BLaER1 (cell line): ENCODE data around the gene DENND1A.

Experiments
- H3K27ac ChIP-seq: shearing (Covaris generic); formaldehyde crosslinking; 2 replicates; pipeline ENCODE4 v1.8.1; 2022
- H3K27me3 ChIP-seq: shearing (Covaris generic); formaldehyde crosslinking; 2 replicates; pipeline ENCODE4 v1.8.1; 2022
- H3K36me3 ChIP-seq: shearing (Covaris generic); formaldehyde crosslinking; 2 replicates; pipeline ENCODE4 v1.8.1; 2022
- H3K4me1 ChIP-seq: shearing (Covaris generic); formaldehyde crosslinking; 2 replicates; pipeline ENCODE4 v1.8.1; 2022
- H3K4me2 ChIP-seq: shearing (Covaris generic); formaldehyde crosslinking; 2 replicates; pipeline ENCODE4 v1.8.1; 2022
- H3K4me3 ChIP-seq: shearing (Covaris generic); formaldehyde crosslinking; 2 replicates; pipeline ENCODE4 v1.8.1; 2022
- H3K9ac ChIP-seq: shearing (Covaris generic); formaldehyde crosslinking; 2 replicates; pipeline ENCODE4 v1.8.1; 2022
- H3K9me3 ChIP-seq: shearing (Covaris generic); formaldehyde crosslinking; 2 replicates; pipeline ENCODE4 v1.8.1; 2022
- H4K20me1 ChIP-seq: shearing (Covaris generic); formaldehyde crosslinking; 2 replicates; pipeline ENCODE4 v1.8.1; 2022
- Cebpa-rat ChIP-seq: shearing (Covaris generic); IDR thresholded peaks from 2 replicates; pipeline ENCODE4 v1.8.1; 2022

DENND1A gene

DNA sequence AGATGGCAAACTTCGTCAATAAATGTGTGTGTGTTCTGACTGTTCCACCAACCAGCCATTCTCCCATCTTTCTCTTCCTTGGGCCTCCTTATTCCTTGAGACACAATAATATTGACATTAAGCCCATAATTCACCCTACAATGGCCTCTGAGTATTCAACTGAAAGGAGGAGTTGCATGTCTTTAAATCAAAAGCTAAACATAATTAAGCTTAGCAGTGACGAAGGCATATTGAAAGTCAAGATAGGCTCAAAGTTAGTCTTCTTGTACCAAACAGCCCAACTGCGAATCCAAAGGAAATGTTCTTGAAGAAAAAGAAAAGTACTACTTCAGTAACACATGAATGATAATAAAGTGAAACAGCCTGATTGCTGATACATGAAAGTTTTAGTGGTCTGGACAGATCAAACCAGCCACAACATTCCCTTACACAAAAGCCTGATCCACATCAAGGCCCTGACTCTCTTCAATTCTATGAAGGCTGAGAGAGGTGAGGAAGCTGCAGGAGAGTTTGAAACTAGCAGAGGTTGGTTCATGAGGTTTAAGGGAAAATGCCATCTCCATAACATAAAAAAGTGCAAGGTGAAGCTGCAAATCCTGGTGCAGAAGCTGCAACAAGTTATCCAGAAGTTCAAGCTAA is 81.4 kb downstream of the DENND1A start:
- TF ChIP-seq Cebpa-rat = no peak
- H3K27ac ChIP-seq = no peak overlapping the region

DNA sequence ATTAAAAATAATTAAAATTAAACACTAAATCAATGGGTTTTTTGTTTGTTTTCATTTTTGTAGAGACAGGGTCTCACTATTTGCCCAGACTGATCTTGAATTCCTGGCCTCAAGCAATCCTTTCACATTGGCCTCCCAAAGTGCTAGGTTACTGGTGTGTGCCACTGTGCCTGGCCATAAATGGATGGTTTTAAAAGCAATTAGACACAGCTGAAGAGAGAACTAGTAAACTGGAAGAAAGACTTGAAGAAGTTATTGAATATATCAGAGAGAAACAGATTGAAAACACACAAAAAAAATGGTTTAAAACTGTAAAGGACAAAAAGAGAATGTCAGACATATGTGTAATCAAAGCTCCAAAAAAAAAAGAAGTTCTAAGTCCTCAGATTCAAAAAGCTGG is 83.0 kb downstream of the DENND1A start:
- H4K20me1 ChIP-seq = no peaks in the 10 kb centered on the region; the same call in 1 of the 2 replicates
- no peak overlapping the region for H3K27ac ChIP-seq
- H3K4me1 ChIP-seq = peaks cover 5% of the 10 kb centered on the region
- no peaks in the 10 kb centered on the region for H3K27me3 ChIP-seq
- H3K4me2 ChIP-seq = no peak overlapping the region
- no peak overlapping the region for H3K9ac ChIP-seq
- peaks cover 16% of the 10 kb centered on the region for H3K36me3 ChIP-seq
- no peak for TF ChIP-seq Cebpa-rat
- no peak overlapping the region for H3K4me3 ChIP-seq
- H3K9me3 ChIP-seq = peaks cover 58% of the 10 kb centered on the region

More for the DNA sequence above, 81.4 kb downstream of the DENND1A start:
- Histone ChIP-seq H3K4me1 (peaks cover 5% of the 10 kb centered on the region), H3K4me2 (no peak overlapping the region), H3K9ac (no peak overlapping the region), H3K9me3 (peaks cover 46% of the 10 kb centered on the region), H3K27me3 (no peaks in the 10 kb centered on the region), H3K4me3 (no peak overlapping the region), H3K36me3 (peaks cover 16% of the 10 kb centered on the region), H4K20me1 (no peaks in the 10 kb centered on the region; the same call in 1 of the 2 replicates)

DNA sequence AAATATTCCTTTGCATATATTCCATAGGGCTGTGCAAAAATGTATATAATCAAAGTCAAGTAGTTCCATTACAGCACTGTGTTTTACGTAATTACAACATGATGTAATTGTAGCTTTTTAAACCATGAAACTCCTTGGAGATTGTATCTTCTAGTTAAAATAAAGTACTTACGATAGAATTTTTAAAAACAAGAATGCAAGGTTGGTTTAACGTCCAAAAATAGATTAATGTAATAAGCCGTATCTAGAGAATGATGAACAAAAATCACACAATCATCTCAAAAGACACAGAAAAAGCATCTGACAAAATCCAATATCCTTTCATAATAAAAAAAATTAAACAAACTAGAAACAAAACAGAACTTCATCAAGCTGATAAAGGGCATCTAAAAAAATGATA is 86.2 kb downstream of the DENND1A start:
- Histone ChIP-seq H3K9ac (no peak overlapping the region), H3K9me3 (peaks cover 58% of the 10 kb centered on the region), H4K20me1 (no peaks in the 10 kb centered on the region), H3K27ac (no peak overlapping the region), H3K4me3 (no peak overlapping the region), H3K27me3 (no peaks in the 10 kb centered on the region), H3K36me3 (peaks cover 16% of the 10 kb centered on the region), H3K4me2 (no peak overlapping the region), H3K4me1 (peaks cover 23% of the 10 kb centered on the region)
- TF ChIP-seq Cebpa-rat = no peak

DNA sequence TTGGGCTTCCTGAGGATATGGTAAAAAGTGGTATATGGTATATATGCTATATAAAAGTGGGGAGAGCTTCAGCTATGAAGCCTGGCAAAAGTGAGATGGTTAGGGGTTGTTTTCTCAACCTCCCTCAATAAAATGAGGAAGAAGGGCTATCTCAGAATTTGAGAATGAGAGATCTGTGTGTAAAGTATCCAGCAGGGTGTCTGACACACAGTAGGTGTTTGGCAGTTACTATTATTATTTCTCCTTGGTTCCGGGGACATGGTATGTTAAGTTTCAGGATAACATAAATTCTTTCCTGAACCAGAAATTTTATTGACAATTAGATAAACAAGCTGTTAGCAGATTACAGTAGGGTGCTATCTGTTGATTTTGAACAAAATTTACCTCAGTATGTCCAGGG is 94.1 kb downstream of the DENND1A start:
- peaks cover 22% of the 10 kb centered on the region for H3K9me3 ChIP-seq
- H3K27me3 ChIP-seq = no peaks in the 10 kb centered on the region
- H3K4me1 ChIP-seq = peaks cover 69% of the 10 kb centered on the region
- H3K36me3 ChIP-seq = peaks cover 5% of the 10 kb centered on the region; the same call in 1 of the 2 replicates
- 0 out of 2 replicates have a peak overlapping the region, but pooled peaks have one; percentile 70 for H3K27ac ChIP-seq
- no peak overlapping the region for H3K4me3 ChIP-seq
- H4K20me1 ChIP-seq = no peaks in the 10 kb centered on the region
- H3K9ac ChIP-seq = no peak overlapping the region
- no peak for TF ChIP-seq Cebpa-rat
- H3K4me2 ChIP-seq = peak overlapping the region; percentile 84

DNA sequence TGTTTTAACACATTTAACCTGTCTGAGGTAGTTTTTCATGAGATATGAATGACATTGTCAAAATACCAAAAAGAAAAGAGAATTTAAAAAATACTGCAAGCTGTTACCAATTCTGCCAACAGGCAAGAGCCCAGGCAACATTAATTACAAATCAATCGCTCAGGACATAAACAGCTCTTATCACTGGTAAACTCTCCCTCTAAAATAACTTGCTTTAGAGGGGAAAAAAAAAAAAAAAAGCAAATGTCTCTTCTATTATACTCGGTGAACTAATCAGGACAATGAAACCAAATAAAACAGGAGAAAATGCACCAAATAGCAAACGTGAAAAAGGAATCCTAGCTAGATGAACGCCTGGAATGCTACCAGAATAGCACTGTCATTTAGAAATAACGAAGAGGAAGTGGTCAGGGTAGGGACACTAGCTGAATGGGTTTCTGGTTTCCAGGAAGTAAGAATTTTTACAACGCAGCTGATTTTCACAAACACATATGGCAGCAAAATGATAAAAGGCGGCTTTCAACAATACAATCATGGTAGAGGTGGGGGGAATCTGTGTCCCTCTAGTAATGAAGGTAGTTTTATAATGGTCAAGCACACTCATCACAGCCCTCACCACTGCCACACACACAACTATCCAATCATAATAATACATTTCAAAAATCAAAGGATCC is 94.9 kb downstream of the DENND1A start:
- Histone ChIP-seq H3K4me1 (peaks cover 64% of the 10 kb centered on the region), H4K20me1 (no peaks in the 10 kb centered on the region), H3K27me3 (no peaks in the 10 kb centered on the region), H3K4me3 (peak overlapping the region; percentile 45), H3K27ac (peak overlapping the region; percentile 70), H3K4me2 (peak overlapping the region; percentile 84), H3K36me3 (peaks cover 13% of the 10 kb centered on the region; the same call in 1 of the 2 replicates), H3K9ac (peak overlapping the region; percentile 58), H3K9me3 (peaks cover 30% of the 10 kb centered on the region)
- no peak for TF ChIP-seq Cebpa-rat

DNA sequence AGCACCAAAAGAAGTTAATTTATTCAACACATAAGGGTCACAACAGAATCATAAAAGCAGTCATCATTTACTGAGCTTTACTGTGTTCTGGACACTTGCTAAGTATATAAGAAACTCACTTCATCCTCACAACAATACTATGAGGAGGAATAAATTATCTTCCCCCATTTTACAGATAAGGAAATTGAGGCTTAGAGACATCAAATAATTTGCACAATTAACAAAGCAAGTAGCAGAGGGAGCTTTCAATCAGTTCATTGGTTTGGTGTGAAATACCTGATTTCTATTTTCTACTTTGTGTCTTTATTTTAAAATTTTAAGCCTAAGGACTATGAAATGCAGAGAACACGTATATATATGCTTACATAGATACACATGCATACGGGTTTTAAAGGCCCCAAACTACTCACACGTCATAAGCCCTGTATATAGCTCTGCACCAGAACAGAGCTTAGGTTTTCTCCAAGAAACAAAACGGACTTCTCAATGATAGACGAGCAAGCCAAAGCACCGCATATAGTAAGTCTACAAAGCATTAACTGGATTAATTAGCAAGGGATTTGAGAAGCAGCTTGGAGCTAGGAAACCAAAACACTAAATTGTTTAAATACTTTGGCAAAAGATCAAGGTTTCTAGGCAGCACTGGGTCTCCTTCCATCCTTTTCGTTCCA is 95.6 kb downstream of the DENND1A start:
- H3K27me3 ChIP-seq = no peaks in the 10 kb centered on the region
- peaks cover 57% of the 10 kb centered on the region for H3K4me1 ChIP-seq
- no peak for TF ChIP-seq Cebpa-rat
- H3K4me3 ChIP-seq = peak overlapping the region; percentile 45
- H3K4me2 ChIP-seq = peak overlapping the region; percentile 84
- H3K27ac ChIP-seq = peak overlapping the region; percentile 70
- H3K9me3 ChIP-seq = peaks cover 36% of the 10 kb centered on the region
- H3K36me3 ChIP-seq = peaks cover 13% of the 10 kb centered on the region; the same call in 1 of the 2 replicates
- peak overlapping the region; percentile 58 for H3K9ac ChIP-seq
- H4K20me1 ChIP-seq = no peaks in the 10 kb centered on the region

DNA sequence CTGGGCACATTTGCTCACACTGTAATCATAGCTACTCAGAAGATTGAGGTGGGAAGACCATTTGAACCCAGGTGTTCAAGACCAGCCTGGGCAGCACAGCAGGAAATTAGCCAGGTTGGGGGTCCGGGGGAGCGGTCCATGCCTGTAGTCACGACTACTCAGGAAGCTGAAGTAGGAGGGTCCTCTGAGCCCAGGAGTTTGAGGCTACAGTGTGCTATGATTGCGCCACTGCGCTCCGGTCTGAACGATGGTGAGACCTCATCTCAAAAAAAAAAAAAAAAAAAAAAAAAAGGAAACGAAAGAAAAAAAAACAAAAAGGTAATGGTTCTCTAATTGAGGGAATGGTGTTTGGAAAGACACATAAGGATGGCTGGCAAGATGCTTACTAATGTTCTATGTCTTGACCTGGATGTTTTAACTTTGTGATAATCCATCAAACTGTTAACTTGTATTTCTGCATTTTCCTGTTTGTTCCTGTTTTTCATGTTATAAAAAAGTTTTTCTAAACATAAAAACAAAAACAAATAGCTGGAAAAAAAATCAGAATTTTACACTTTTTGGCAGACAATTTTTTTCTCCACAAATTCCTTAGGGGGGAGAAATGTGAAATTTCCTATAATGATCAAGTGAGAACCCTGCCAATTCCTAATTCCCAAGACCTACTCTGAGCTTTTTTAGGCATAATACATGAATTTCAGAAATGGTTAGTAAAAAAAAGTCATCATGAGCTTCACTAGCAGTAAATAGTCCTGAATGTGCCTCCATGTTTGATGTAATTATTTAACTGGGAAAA is 96.9 kb downstream of the DENND1A start:
- no peak overlapping the region for H3K9ac ChIP-seq

DNA sequence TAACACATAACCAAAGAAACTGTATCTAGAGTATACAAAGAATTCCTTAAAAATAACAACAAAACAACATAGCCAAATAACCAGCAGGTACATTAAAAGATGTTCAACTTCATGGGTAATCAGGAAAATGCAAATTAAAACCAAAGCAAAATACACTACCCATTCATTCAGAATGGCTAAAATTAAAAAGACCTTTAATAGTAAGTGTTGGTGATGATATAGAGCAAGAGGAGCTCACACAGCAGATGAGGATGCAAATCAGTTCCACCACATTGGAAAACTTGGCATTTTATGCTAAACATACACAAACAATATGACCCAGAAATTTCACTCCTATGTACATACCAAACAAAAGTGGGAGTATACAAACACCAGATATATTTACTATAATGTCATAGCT is 97.8 kb downstream of the DENND1A start:
- peaks cover 13% of the 10 kb centered on the region; the same call in 1 of the 2 replicates for H3K36me3 ChIP-seq
- no peak for TF ChIP-seq Cebpa-rat
- H3K27me3 ChIP-seq = no peaks in the 10 kb centered on the region
- H3K9me3 ChIP-seq = peaks cover 58% of the 10 kb centered on the region
- H3K4me3 ChIP-seq = no peak overlapping the region
- H3K9ac ChIP-seq = no peak overlapping the region
- no peaks in the 10 kb centered on the region for H4K20me1 ChIP-seq
- no peak overlapping the region for H3K4me2 ChIP-seq
- H3K4me1 ChIP-seq = peaks cover 35% of the 10 kb centered on the region
- no peak overlapping the region for H3K27ac ChIP-seq

More for the DNA sequence above, 96.9 kb downstream of the DENND1A start:
- H3K27me3 ChIP-seq = no peaks in the 10 kb centered on the region
- no peaks in the 10 kb centered on the region for H4K20me1 ChIP-seq
- H3K4me2 ChIP-seq = peak overlapping the region; percentile 84
- peaks cover 44% of the 10 kb centered on the region for H3K4me1 ChIP-seq
- no peak overlapping the region; the same call in 1 of the 2 replicates for H3K27ac ChIP-seq
- H3K4me3 ChIP-seq = no peak overlapping the region
- H3K36me3 ChIP-seq = peaks cover 13% of the 10 kb centered on the region; the same call in 1 of the 2 replicates
- TF ChIP-seq Cebpa-rat = no peak
- peaks cover 49% of the 10 kb centered on the region for H3K9me3 ChIP-seq

DNA sequence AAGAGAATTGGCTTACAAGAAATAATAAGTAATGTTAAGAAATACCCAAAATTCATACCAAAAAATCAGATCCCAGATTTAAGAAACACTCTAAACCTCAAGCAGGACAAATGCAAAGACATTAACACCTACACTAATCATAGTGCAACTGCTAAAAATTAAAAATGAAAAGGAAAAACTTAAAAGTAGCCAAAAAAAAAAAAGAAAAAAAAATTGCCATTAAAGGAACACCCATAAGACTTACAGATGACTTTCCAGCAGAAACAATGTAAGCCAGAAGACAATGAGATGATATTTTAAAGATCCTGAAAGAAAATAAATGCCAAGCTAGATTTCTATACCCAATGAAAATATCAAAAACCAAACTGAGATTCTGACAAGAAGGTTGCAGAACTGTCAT is 101.5 kb downstream of the DENND1A start:
- H3K9ac ChIP-seq = no peak overlapping the region
- peaks cover 62% of the 10 kb centered on the region for H3K9me3 ChIP-seq
- H3K4me1 ChIP-seq = peaks cover 4% of the 10 kb centered on the region
- H3K4me2 ChIP-seq = no peak overlapping the region
- H4K20me1 ChIP-seq = no peaks in the 10 kb centered on the region
- peaks cover 13% of the 10 kb centered on the region; the same call in 1 of the 2 replicates for H3K36me3 ChIP-seq
- no peak overlapping the region for H3K27ac ChIP-seq
- H3K4me3 ChIP-seq = no peak overlapping the region
- H3K27me3 ChIP-seq = no peaks in the 10 kb centered on the region
- TF ChIP-seq Cebpa-rat = no peak
